Liver (tissue), 3 donors: ENCODE data around the gene CPAMD8.

Source experiments
- ATF3 ChIP-seq: IDR thresholded peaks from 2 replicates; pipeline ENCODE4 v1.6.1; 2016; ENCODE audit warnings: antibody characterized with exemption
- CTCF ChIP-seq: fragments of 150-350 bp; IDR thresholded peaks from 2 replicates; pipeline ENCODE4 v1.5.1; 2017; ENCODE audit warnings: improper control_type of control experiment, low read depth, low read length; ENCODE audit not compliant: missing input control
- JUND ChIP-seq, 2 donors: IDR thresholded peaks; 2 replicates each; pipeline ENCODE4 v1.6.1; 2016; ENCODE audit warnings: antibody characterized with exemption in 2 of 2
- RAD21 ChIP-seq, 2 donors: IDR thresholded peaks; 2 replicates each; pipeline ENCODE4 v1.6.1; 2016; ENCODE audit warnings: antibody characterized with exemption in 2 of 2, mild to moderate bottlenecking in 2 of 2
- REST ChIP-seq: IDR thresholded peaks from 2 replicates; pipeline ENCODE4 v1.6.1; 2016; ENCODE audit warnings: antibody characterized with exemption, mild to moderate bottlenecking
- SP1 ChIP-seq: IDR thresholded peaks from 2 replicates; pipeline ENCODE4 v1.6.1; 2018; ENCODE audit warnings: antibody characterized with exemption, mild to moderate bottlenecking
- TAF1 ChIP-seq: conservative IDR thresholded peaks from 2 replicates; pipeline ENCODE4 v1.6.1; 2016; ENCODE audit warnings: antibody characterized with exemption, mild to moderate bottlenecking
- donor health status: healthy.
- donor health status: healthy.

- TF ChIP-seq SP1, result no peak
- TF ChIP-seq CTCF, result no peak
- TF ChIP-seq REST, result no peak
- TF ChIP-seq JUND (IDR thresholded peaks at IDR 0.05), result no peak
- no peak for TF ChIP-seq RAD21 (IDR thresholded peaks at IDR 0.05)
- no peak for TF ChIP-seq TAF1
- no peak for TF ChIP-seq ATF3
Measured at GRCh38 chr19:17025361-17025760, 1.2 kb downstream of the CPAMD8 start.
